ENCODE results near the gene OR10A6.

OR10A6 gene

DNA sequence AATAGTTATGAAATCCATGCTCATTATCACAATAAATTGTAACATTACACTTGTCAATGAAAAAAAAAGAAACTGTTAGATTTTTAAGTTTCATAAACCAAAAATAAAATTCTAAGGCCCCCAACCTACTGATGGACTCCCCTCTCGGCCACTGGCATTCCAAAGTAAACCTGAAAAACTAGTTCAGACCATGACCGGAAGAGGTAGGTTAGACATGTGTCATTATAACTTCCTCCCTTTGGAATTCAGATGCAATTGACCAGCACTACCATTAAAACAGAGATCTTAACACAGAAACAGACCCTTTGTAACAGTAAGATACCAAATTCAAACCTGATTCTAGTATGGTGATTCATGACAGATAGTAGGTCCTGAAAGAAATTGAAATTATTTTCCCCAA lies 12.9 kb downstream of the OR10A6 start:
- Histone ChIP-seq H3K9me3 (ENCODE audit: control insufficient read depth, low read length) (no peaks in the 10 kb centered on the region), H3K4me3 (ENCODE audit: low read depth, low read length) (no peak overlapping the region), H3K4me1 (no peaks in the 10 kb centered on the region), H3K27me3 (ENCODE audit: control insufficient read depth, insufficient read depth, low read length) (no peaks in the 10 kb centered on the region), H3K9ac (no peak overlapping the region), H3K79me2 (no peaks in the 10 kb centered on the region), H2AFZ (no peak overlapping the region), H3K27ac (no peak overlapping the region), H3K36me3 (ENCODE audit: control insufficient read depth, insufficient read depth, low read length) (no peaks in the 10 kb centered on the region), H3K4me2 (ENCODE audit: low read length) (no peak overlapping the region)
- no peak for TF ChIP-seq CTCF (IDR thresholded peaks at IDR 0.05)

- no peak overlapping the region for H3K9ac ChIP-seq
- H3K36me3 ChIP-seq (ENCODE audit: control insufficient read depth, insufficient read depth, low read length), result no peaks in the 10 kb centered on the region
- no peak overlapping the region for H3K27ac ChIP-seq
- no peaks in the 10 kb centered on the region for H3K79me2 ChIP-seq
- no peaks in the 10 kb centered on the region for H3K27me3 ChIP-seq (ENCODE audit: control insufficient read depth, insufficient read depth, low read length)
- H3K9me3 ChIP-seq (ENCODE audit: control insufficient read depth, low read length), result no peaks in the 10 kb centered on the region
- no peak overlapping the region for H3K4me2 ChIP-seq (ENCODE audit: low read length)
- no peak for TF ChIP-seq CTCF (IDR thresholded peaks at IDR 0.05)
- H3K4me3 ChIP-seq (ENCODE audit: low read depth, low read length), result no peak overlapping the region
- no peak overlapping the region for H2AFZ ChIP-seq
- no peaks in the 10 kb centered on the region for H3K4me1 ChIP-seq
Measured at GRCh38 chr11:7911011-7911410, 20.1 kb downstream of the OR10A6 start.

- no peak overlapping the region for H2AFZ ChIP-seq
- H3K9ac ChIP-seq, result no peak overlapping the region
- no peak overlapping the region for H3K4me3 ChIP-seq (ENCODE audit: low read depth, low read length)
- no peaks in the 10 kb centered on the region for H3K79me2 ChIP-seq
- no peaks in the 10 kb centered on the region for H3K27me3 ChIP-seq (ENCODE audit: control insufficient read depth, insufficient read depth, low read length)
- no peaks in the 10 kb centered on the region for H3K4me1 ChIP-seq
- H3K36me3 ChIP-seq (ENCODE audit: control insufficient read depth, insufficient read depth, low read length), result no peaks in the 10 kb centered on the region
- H3K4me2 ChIP-seq (ENCODE audit: low read length), result no peak overlapping the region
- no peak for TF ChIP-seq CTCF (IDR thresholded peaks at IDR 0.05)
- no peaks in the 10 kb centered on the region for H3K9me3 ChIP-seq (ENCODE audit: control insufficient read depth, low read length)
- no peak overlapping the region for H3K27ac ChIP-seq
Measured at GRCh38 chr11:7910286-7910788, 20.7 kb downstream of the OR10A6 start.

DNA sequence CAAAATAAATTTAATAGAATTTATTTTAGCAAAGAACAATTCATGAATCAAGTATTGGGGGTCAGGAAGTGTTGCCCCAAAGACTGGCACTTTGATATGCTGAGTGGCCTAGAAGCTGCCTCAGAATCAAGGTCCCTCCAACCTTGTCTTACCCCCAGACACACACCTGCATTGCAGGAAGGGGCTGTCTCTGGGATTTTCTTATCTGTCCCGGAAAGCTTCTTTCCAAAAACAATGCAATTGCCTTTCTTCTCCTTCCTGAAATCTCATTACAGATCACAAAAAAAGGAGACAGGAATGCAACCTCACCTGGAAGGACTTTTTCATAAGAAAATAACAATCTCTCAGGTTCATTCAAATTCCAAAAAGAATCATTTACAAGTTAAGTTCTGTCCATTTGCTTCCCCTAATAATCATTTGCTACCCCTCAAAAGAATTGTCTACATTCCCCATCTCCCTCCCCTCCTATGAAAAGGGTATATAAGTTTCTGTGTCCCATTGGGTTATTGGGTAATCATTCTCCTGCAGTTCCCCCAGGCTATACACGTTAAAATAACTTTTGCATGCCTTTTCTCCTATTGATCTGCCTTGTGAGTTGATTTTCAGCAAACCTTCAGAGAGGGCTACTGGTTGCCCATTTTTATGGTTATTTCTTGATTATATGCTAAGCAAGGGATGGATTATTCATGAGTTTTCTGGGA lies 21.3 kb downstream of the OR10A6 start:
- Histone ChIP-seq H3K79me2 (no peaks in the 10 kb centered on the region), H3K4me2 (ENCODE audit: low read length) (no peak overlapping the region), H3K9me3 (ENCODE audit: control insufficient read depth, low read length) (no peaks in the 10 kb centered on the region), H3K27me3 (ENCODE audit: control insufficient read depth, insufficient read depth, low read length) (no peaks in the 10 kb centered on the region), H3K4me3 (ENCODE audit: low read depth, low read length) (no peak overlapping the region), H3K27ac (no peak overlapping the region), H3K4me1 (no peaks in the 10 kb centered on the region), H2AFZ (no peak overlapping the region), H3K9ac (no peak overlapping the region), H3K36me3 (ENCODE audit: control insufficient read depth, insufficient read depth, low read length) (no peaks in the 10 kb centered on the region)
- TF ChIP-seq CTCF (IDR thresholded peaks at IDR 0.05), result no peak

DNA sequence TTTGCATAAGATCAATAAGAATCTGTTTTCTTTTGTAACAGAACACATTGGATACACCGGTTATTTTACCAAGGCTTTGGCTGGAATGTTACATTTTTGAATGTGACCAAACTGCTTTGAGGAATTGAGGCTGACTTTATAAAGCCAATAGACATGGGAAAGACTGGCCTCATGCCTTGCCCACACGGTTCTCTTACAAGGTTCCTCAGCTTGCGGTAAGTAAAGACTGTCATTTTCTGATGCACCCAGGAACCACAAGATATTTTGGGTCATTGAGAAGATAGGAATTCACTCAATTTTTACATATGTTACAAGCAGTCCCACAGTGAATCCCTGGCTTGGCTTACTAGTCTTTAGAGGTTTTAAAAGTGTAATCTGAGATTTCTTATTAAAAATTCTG lies 23.9 kb downstream of the OR10A6 start:
- Histone ChIP-seq H3K79me2 (no peaks in the 10 kb centered on the region), H3K9ac (no peak overlapping the region), H3K4me3 (ENCODE audit: low read depth, low read length) (no peak overlapping the region), H3K9me3 (ENCODE audit: control insufficient read depth, low read length) (no peaks in the 10 kb centered on the region), H3K27ac (no peak overlapping the region), H2AFZ (no peak overlapping the region), H3K4me1 (no peaks in the 10 kb centered on the region), H3K27me3 (ENCODE audit: control insufficient read depth, insufficient read depth, low read length) (no peaks in the 10 kb centered on the region), H3K4me2 (ENCODE audit: low read length) (no peak overlapping the region), H3K36me3 (ENCODE audit: control insufficient read depth, insufficient read depth, low read length) (no peaks in the 10 kb centered on the region)
- no peak for TF ChIP-seq CTCF (IDR thresholded peaks at IDR 0.05)

All from parathyroid adenoma (tissue), 2 donors.